SW 1271 (cell line): Measurements from ENCODE around the gene RNF17.
"Not testable (repeated sequence)": the region's sequence is repeated elsewhere in the genome, so short reads cannot be mapped to it uniquely, and the experiment has no call there.

Source experiments
- DNase-seq, 2 experiments: peaks; one replicate each; lab custom pipeline; 2025; lab: John Stamatoyannopoulos, UW

The RNF17 gene, protein sequence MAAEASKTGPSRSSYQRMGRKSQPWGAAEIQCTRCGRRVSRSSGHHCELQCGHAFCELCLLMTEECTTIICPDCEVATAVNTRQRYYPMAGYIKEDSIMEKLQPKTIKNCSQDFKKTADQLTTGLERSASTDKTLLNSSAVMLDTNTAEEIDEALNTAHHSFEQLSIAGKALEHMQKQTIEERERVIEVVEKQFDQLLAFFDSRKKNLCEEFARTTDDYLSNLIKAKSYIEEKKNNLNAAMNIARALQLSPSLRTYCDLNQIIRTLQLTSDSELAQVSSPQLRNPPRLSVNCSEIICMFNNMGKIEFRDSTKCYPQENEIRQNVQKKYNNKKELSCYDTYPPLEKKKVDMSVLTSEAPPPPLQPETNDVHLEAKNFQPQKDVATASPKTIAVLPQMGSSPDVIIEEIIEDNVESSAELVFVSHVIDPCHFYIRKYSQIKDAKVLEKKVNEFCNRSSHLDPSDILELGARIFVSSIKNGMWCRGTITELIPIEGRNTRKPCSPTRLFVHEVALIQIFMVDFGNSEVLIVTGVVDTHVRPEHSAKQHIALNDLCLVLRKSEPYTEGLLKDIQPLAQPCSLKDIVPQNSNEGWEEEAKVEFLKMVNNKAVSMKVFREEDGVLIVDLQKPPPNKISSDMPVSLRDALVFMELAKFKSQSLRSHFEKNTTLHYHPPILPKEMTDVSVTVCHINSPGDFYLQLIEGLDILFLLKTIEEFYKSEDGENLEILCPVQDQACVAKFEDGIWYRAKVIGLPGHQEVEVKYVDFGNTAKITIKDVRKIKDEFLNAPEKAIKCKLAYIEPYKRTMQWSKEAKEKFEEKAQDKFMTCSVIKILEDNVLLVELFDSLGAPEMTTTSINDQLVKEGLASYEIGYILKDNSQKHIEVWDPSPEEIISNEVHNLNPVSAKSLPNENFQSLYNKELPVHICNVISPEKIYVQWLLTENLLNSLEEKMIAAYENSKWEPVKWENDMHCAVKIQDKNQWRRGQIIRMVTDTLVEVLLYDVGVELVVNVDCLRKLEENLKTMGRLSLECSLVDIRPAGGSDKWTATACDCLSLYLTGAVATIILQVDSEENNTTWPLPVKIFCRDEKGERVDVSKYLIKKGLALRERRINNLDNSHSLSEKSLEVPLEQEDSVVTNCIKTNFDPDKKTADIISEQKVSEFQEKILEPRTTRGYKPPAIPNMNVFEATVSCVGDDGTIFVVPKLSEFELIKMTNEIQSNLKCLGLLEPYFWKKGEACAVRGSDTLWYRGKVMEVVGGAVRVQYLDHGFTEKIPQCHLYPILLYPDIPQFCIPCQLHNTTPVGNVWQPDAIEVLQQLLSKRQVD (N-terminal part only)

DNA sequence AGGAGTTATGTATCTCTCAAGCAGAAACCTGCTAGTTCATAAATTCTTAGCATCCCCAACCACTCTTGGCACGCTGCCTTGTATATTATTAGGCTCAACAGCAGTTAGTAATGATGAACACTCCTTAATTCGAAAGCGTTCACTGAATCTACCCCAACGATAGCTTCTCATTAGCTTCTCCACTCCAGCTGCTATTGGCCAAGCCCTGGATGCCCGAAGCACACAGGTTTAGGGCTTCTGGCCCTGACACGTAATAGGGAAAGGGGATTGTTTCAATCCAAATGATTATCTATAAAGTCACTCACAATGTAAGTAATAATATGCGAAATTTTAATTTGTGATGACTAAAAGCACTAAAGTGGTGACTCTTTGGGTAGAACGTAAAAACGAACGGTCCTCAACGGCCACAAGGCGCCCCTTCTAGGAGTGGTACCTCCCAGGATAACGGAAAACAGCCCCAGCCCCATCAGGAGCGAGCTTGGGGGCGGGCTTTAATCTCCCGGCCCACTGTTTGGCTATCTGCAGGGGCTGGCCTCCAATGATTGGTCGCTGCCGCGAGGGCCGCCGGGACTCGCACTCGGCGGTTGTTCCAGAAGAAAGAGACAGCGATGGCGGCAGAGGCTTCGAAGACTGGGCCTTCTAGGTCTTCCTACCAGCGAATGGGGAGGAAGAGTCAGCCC, at the start of gene RNF17:
Gene RNF17 (plus strand): TSS at position 574 of the 680 bp plus-strand sequence. CDS start 35 bp downstream, at position 609.
- no peak for DNase-seq

- DNase-seq = no peak
Measured at GRCh38 chr13:24716011-24716410, 48.0 kb upstream of the RNF17 start.

- no peak for DNase-seq
Measured at GRCh38 chr13:24716446-24716845, 47.5 kb upstream of the RNF17 start.

- DNase-seq = no peak
Measured at GRCh38 chr13:24717217-24717616, 46.8 kb upstream of the RNF17 start.

- DNase-seq = no peak
Measured at GRCh38 chr13:24718192-24718965, 45.6 kb upstream of the RNF17 start.

DNA sequence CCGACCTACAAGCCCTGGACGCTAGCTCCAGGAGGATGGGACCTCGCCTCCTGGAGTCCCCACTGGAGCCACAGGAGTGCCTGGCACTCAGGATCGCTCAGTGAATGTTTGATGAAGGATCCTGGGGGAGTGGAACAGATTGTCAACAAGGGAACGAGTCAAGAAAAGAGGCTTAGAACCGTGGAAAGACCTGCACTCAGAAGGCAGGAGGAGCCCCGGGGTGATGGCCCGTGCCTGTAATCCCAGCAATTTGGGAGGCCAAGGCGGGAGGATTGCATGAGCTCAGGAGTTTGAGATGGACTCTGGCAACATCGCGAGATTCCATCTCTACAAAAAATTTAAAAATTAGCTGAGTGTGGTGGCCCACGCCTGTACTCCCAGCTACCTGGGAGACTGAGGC, 44.8 kb upstream of the RNF17 start:
- DNase-seq = no peak

DNA sequence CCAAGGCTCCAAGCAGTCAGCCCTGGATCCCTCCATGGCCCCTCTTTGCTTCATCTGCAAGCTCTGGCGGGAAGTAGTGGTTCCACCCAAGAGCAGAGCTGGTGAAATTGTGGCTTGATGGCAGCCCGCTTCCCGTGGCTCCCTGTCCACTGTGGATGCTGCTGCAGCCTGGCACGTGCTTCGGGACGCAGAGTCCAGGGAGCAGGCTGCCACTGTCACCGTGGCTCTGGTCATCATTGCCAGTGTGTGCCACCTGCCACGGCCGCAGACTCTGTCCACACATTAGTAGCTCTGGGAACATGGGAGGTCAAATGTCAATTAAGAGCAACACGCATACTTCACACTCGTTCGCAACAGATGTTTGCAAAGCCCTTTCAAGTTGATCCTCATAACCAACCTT, 40.8 kb upstream of the RNF17 start:
- DNase-seq = no peak

DNA sequence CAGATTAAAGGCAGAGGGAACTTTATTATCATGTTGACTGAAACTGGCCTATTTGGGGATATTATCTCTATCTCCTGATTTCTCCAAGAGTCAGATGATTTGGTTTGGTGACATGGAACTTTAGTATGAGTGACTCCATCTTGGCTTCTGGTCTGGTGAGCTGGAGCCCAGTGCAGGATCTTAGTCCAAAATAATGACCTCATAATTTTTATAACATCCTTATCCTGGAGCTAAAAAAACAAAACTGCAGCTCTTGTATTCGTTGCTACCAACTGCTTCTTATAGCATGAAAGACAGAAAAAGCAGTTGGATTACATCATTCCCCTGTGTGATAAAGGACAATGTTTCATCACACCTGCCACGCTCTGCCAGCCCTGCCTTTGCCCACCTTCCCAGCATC, 39.3 kb upstream of the RNF17 start:
- DNase-seq = no peak

DNA sequence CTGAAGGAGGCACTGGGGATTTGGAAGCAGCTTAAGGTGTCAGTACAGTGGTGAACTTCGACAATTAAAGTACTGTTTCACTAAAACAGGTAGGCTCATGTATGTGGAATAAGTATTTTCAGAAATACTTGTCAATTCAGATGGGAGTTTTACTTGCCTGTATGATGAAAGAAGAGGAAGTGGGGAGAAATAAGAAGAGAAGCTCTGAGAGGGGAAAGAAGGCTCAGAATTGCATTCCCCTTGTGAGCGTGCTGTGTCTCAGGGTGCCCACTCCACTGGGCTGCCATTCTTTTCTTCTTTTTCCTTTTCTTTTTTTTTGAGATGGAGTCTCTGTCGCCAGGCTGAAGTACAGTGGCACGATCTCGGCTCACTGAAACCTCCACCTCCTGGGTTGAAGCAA, 38.6 kb upstream of the RNF17 start:
- DNase-seq = no peak

DNA sequence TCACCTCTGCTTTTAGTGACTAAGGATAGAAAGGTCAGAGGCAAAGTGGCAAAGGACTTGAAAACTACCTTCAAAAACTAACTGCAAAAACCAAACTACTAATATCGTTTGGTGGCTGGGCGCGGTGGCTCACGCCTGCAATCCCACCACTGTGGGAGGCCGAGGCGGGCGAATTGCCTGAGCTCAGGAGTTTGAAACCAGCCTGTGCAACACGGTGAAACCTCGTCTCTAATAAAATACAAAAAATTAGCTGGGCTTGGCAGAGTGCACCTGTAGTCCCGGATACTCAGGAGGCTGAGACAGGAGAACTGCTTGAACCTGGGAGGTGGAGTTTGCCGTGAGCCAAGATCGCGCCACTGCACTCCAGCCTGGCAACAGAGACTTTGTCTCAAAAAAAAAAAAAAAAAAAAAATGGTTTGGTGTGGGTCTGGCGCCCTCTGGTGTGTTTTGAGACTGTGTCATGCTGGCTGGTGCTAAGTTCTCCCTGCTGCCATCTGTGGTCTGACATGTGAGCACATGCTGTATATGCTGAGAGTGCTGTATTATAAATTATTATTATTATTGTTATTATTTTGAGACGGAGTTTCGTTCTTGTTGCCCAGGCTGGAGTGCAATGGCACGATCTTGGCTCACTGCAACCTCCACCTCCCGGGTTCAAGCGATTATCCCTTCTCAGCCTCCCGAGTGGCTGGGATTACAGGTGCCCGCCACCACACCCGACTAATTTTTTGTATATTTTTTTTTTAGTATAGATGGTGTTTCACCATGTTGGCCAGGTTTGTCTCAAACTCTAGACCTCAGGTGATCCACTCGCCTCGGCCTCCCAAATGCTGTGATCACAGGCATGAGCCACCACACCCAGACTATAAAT, 36.0 kb upstream of the RNF17 start:
- DNase-seq = peak; percentile 40 to 73

DNA sequence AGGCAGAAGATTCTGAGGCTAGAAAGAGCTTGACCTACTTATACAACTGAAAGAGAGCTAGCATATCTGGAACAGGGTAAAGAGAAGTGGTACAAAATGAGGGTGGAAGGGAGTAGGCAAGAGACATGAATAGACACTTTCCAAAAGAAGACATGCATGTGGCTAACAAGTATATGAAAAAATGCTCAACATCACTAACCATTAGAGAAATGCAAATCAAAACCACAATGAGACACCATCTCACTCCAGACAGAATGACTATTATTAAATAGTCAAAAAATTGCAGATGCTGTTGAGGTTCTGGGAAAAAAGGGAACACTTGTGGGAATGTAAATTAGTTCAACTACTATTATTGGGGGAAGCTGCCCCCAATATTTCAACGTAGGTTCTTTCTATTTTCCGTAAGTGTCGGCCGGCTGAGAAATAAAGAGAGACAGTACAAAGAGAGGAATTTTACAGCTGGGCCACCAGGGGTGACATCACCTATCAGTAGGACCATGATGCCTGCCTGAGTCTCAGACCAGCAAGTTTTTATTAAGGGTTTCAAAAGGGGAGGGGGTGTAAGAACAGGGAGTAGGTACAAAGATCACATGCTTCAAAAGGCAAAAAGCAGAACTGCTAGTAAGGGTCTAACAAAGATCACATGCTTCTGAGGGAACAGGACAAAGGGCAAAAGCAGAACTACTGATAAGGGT, 32.9 kb upstream of the RNF17 start:
- DNase-seq = not testable (repeated sequence)

DNA sequence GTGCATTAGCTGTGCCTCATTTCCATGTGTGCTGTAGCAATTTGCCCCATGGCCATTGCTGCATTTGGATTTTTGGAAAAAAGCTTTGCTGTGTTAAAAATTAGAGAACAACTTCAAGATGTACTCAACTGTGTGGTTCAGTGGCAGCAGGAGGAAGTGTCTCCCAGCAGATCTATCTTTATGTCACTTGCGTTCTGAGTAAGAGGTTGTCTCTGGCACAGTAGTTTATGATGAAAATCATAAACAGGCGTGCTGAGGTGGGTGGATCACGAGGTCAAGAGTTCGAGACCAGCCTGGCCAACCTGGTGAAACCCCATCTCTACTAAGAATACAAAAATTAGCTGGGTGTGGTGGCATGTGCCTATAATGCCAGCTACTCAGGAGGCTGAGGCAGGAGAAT, 29.0 kb upstream of the RNF17 start:
- DNase-seq = no peak

GRCh38 chr13:24737042-24737441, 26.9 kb upstream of the RNF17 start:
- DNase-seq = no peak

- no peak for DNase-seq
Measured at GRCh38 chr13:24738366-24738847, 25.6 kb upstream of the RNF17 start.

DNA sequence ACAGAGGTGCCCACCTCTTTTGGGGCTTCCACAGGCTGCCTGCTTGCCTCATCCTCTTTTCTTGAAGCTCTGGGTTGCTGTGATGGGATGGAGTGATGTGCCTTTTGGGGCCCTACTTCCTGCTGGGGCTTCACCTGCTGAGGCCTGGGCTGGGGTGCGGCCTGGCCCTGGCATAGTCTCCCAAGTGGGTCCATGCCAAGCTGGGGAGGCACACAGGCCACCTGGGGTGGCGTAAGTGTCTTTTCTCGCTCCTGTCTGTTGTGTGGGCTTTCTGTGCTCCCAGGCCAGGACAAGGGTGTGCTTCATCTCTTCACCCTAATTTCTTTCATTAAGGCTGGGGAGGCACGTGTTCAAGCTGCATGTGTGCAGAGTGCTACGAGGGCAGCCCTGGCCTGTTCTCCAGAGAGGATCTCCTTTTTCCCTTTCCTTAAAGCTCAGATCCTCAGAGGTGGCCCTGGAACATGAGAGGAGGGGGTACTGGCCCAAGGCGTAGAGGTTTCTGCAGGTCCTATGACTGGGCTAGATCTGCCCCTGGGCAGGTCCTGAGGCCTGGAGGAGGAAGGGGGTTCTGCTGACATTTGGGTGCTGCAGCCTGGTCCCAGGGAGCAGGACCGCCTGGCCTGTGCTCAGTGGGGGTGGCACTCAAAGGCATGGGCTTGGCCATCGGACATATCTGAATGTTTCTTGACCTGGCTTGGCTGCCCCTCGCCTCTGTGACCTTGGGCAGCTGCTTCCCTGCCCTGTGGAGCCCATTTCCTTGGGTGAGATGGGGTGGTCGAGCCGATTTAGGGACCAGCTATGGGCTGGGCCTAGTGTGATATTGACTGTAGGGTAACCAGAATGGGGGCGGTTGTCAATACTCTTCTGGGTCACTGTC, 23.7 kb upstream of the RNF17 start:
- no peak for DNase-seq

DNA sequence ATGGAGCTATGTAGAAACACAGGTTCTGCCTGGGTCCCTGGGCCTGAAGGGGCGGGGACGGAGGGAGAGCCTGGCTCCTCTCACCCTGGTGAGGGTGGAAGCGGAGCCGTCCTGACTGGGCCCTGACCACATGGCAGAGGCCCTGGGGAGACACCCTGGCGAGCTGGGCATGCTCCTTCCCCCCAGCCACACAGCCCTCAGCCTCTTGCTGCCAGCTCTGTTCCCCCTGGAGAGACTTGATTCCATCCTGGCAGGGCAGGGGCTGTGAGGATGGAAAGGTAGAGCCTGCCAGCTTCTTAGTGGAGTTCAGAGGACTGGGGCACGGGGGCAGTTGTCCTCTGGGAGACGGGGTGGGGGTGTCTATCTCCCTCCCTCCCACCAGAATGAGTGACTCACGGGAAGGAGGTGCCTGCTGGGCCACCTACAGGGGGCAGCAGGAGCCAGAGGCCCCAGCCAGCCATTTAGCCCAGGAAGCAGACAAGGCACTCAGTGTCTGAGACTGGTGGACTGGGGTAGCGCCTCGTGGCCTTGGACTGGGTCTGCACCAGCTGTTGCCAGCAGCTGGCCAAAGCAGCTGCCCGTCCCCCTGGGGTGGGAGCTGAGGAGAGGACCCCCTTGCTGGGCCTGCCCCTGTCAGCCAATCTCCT, 22.8 kb upstream of the RNF17 start:
- DNase-seq = no peak

DNA sequence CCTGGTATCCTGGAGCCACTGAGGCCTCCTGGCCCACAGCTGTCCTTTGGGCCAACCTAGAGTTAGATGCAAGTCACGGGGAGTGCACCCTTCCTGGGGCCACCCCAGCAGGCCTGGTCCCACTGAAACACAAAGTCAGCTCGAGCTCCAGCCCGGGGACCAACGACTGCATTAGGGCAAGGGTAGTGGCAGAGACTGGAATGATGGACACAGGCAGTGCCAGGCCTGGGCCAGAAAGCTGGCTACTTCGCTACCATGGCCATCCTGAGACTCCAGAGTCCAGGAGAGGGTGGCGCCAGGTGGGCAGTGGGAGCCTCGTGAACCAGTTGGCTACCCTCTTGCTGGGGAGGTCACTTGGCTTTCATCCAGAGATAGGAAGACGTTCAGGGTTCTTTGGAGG, 22.2 kb upstream of the RNF17 start:
- DNase-seq = no peak
